ENCODE measurements around the gene SIVA1.

SIVA1 gene

DNA sequence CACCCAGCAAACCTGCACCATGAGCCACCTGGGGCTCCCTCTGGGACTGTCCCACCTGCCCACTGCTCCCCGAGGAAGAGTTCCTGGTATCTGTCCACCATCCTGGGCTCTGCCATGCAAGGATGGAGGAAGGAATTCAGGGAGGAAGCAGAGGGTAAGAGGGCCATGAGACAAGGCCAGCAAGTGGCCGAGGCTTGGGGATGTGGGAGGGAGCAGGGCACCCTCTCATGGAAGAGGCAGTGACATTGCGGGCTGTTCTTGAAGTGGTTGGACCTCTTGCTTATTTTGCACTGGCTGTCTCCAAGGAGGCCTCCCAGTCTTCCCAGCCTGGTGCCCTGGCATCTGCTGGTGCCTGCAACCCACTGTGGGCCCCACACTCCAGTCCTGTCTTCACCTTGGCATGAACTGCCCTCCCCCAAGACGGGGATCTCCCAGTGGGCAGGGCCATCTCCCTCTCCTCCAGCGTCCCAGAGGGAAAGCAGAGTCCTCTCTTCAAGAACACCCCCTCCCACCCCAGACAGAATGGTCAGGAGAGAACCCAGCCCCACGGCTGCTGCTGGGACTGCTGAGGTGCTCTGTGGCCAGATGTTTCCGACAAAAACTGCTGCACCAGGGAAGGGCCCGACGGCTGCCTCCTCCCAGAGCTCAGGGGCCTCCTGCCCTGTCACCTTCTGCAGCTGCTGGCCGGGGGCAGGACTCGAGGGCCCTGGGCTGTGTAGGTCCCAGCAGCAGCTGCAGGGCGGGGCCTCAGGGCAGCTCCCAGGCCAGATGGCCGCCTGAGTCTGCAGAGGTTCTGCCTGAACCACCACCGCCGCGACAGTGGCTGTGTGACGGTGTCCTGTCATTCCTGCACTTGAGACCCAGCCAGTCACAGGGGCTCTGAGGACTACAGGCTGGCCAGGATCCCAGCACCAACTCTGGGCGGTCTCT, 44.4 kb downstream of the SIVA1 start:
- DNase-seq (ENCODE audit: low read depth), result no peak

DNA sequence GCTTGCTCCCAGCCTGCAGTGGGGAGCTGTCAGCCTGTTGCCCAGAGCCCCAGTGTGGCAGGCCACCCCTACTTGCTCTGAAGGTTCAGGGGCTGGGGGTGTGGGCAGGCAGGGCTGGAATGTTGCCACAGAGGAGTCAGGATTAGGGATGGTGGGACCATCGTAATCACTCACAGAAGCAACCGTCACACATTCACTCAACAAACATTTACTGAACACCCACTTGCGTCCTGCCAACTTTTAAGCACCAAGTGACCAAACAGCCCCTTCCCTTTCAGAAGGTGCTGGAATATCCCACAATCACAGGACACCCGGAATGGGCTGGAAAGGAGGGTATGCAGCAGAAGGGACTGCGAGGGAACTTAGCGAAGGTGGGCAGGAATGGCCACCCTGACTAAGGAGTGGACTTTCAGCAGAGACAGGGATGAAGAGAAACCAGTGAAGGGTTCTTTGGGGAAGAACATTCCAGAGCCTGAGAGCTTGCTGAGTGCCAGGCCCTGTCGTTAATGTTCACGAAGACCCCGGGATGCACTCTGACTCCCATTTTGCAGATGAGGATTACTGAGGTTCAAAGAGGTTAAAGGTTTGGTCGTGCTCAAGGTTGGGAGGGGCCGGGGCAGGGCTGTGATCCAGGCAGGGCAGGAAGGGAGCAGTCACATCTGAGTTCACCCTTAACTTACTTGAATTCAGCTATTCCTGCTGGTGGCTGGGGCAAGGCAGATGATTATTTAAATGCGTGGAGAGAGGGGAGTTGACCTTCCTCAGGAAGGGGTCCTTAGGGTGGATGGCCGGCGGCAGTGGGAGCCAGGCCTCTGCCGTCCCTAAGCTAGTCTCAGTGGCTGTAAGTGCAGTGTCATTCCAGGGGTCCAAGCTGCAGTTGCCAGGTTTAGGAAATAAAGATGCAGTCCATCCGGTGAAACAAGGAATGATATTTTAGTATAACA, 45.6 kb downstream of the SIVA1 start:
- DNase-seq (ENCODE audit: low read depth), result no peak

DNA sequence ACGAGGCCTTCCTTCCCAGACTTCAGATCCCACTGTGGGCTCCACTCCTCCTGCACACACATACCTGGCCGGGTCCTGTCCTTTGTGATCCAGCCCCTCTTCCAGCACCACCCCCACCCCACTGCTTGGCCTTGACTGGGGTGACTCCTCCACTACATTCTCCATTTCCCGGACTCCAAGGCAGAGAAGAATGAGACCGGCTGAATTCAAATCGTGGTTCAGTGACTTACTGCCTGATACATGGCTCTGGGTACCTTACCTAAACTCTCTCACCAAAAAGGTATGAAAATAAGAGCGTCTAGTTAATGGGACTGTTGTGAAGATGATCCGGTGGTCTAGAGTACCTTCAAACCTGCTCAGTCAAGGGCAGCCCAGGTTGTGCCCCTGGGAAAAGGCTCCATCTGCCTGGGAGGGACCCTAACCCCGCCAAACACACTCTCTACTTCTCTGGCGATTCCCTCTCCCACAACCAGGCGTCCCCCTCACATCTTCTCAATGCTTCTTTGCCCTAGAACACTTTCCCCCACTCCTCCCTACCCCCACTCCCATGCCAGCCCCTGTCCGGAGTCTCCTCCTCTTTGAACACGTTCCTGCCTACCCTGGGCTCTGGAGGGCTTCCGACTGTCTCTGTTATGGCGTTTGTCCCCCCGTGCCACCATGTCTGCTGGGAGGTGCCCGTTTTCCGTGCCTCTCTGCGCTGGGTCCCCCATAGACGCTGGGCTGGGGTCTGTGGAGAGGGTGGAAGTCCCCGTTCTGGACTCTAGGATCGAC, 46.5 kb downstream of the SIVA1 start:
- no peak for DNase-seq (ENCODE audit: low read depth)

DNA sequence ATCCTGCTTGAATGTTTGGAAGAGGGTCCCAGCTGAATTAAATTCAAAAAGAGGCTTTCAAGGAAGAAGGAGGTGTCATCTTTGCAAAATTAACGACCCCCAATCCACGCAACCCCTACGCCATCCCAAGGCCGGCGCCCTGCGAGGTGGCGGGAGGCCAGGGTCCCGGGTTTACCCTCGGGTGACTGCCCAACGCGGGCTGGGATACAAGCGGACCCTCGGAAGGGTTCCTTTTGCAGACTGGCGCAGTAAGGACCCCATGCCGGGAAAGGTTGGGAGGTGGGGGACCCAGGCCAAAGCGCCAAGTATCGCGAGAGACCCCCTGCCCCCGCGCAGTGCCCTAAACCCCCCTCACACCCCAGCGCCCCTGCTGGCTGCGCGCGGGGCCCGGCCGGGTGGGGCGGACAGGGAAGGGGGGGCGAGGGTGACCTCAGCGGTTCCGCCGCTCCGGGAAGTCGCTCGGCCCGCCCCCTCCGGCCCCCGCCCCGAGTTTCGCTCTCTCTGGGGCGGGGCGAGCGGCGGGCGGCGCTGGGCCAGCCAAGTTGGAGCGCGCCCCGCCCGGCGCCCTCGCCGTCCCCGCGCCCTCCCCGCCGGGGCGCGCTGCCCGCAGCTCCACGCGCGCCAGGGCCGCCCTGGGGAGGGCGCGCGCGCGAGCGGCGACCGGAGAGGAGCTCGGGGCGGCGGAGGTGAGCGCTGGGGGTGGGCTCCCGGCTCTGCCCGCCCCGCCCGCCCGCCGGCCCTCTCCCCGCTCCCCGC, 47.2 kb downstream of the SIVA1 start:
- peak; percentile 78 for DNase-seq (ENCODE audit: low read depth)

DNA sequence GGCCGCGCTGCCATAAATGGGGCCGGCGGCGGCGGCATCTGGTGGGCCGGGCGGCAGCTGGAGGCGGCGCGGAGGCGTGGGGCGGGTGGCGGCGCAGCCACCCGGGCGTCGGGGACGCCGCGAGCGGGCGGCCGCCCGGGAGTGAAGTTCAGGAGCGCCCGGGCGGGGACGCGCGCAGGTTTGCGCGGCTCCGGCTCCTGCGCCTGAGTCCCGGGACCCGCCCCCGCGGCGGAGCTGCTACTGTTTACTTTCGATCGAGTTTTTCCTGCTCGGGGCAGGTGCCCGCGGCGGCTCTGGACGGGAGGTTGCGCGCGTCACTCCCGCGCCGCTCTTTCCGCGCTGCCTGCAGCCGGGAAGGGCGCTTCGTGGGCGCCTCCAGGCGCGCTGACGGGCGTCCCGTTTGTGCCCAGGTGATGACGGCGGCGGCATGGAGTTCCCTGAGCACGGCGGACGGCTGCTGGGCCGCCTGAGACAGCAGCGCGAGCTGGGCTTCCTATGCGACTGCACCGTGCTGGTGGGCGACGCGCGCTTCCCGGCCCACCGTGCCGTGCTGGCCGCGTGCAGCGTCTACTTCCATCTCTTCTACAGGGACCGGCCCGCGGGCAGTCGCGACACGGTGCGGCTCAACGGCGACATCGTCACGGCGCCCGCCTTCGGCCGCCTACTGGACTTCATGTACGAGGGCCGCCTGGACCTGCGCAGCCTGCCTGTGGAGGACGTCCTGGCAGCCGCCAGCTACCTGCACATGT, 48.0 kb downstream of the SIVA1 start, which contains the start of gene ZBTB42:
TSS of gene ZBTB42 (plus strand) at position 331 of the 749 bp plus-strand sequence. CDS start at position 428, 97 bp downstream.
- peak; percentile 36 for DNase-seq (ENCODE audit: low read depth)

DNA sequence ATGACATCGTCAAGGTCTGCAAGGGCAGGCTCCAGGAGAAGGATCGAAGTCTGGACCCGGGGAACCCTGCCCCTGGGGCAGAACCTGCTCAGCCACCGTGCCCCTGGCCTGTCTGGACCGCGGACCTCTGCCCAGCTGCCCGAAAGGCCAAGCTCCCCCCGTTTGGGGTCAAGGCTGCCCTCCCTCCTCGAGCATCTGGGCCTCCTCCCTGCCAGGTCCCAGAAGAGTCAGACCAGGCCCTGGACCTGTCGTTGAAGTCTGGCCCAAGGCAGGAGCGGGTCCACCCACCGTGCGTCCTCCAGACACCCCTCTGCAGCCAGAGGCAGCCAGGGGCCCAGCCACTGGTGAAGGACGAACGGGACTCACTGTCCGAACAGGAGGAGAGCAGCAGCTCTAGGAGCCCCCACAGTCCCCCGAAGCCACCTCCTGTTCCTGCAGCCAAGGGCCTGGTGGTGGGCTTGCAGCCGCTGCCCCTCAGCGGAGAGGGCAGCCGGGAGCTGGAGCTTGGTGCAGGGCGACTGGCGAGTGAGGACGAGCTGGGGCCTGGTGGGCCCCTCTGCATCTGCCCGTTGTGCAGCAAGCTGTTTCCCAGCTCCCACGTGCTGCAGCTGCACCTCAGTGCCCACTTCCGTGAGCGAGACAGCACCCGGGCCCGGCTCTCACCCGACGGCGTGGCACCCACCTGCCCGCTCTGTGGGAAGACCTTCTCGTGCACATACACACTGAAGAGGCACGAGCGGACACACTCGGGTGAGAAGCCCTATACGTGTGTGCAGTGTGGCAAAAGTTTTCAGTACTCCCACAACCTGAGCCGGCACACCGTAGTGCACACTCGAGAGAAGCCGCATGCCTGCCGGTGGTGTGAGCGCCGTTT, 48.8 kb downstream of the SIVA1 start:
- no peak for DNase-seq (ENCODE audit: low read depth)

DNA sequence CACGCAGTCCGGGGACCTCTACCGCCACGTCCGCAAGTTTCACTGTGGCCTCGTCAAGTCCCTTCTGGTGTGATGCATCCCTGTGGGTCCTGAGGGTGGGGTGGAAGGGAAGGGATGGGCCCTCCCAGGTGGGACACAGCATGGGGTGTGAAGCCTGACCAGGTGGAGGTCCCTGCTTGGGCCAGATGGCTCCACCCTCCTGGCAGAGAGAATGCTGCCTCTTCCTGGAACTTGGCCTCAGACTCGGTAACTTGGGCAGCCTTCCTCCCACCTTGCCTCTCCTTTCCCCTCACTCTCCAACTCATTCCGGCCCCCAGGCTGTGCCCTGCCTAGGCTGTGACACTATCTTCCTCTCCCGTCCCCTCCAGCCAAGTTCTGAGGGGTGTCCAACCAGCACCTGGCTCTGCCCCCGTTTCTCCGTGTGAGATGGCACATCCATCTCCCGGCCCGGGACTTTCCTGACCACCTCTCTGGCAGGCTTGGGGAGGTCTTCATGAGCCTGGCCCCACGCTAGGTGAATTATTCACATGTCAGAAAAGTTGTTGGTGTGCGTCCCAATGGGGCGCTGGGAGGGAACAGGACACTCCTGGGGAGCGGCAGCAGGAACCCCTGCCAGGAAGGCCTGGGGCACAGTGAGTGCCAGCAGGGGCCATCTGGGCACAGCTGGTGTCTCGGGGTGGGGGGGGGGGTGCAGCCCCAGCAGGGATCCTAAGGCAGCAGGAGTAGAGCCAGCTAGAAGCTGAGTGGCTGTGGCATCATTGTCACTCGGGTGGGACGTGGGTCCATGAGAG, 49.6 kb downstream of the SIVA1 start:
- DNase-seq (ENCODE audit: low read depth), result no peak

DNA sequence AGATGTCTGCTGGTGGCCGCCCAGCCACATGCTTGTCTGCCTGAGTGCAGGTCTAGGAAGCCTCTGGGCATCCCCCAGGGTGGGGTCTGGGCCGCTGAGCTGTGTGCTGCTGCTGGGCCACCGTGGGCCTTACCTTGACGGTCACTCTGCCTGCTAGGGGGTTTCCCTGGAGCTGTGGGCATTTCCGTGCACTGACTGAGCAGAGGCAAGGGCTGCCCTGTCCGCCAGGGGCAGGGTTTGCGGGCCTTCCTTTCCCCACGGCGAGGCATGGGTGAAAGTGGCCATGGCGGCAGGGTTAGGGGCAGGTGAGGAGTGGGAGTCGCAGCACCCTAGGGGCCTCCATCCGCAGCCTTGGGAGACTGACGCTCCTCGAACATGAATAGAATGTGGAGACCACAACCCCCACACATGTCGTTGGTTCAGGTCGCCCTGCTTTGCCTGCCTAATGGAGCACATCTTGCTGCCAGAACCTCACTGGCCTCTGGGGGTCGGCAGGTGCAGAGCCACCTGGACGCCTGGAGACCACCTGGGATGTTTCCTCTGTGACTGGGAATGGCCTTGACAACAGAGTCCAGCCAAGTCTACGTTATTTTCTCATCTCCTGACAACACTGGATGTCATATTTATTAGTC, 50.4 kb downstream of the SIVA1 start:
- DNase-seq (ENCODE audit: low read depth), result no peak

DNA sequence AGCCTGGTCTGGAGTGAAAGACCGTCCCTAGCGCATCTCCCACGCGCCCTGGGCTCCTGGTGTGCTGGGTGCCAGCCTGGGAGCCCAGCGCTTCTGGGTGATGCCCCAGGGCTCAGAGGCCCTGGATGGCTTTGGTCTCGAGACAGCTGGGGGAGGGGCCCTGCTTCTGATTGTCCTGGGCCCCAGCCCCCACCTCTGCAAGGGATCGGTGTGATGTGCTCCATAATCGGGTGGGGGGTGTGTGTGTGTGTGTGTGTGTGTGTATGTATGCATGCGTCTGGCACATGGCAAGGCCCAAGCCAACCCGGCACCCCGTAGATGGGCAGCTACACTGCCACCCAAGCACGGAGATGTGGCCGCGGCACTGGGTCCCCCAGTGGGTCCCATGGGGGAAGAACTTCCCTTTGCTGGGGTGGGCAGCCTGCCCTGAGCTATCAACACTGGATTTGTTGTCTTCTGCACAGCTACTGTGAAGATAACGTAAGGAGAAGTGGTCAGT, 51.0 kb downstream of the SIVA1 start:
- DNase-seq (ENCODE audit: low read depth), result no peak

DNA sequence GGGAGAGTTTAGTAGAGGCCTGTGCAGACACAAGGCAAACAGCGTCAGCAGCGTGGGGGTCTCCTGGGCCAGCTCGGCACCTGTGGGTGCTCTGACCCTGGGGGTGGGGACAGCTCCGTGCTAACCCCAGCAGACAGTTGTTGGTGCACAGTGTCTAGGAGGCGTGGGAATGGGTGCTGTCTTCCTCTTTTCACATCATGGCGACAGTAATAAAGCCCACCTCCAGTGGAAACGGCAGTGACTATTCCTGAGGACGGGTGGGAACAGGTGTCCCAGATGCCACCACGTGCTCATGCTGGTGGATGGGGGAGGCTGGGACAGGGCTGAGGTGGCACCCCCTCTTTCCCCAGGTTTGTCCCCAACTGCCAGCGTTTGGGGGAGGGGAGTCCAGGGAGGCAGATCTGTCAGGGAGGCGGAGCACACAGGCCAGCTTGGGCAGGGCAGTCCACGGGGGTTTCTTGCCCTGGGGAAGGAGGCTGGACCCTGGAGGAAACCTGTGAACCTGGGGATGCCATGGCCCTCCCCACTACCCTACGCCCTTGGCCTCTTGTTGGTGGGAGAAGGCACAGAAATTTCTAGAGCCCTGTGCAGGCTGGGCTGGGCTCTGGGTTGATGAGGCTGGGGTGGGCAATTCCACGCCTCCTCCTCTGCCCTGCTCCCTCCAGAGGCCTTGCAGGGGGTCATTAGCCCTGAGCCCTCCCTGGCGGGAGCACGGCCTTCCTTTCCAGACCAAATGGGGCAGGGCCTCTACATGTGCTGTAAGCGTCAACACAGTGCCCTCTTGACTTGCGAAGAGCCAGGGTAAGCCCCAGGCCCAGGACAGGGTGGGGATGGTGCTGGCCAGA, 51.8 kb downstream of the SIVA1 start:
- DNase-seq (ENCODE audit: low read depth), result no peak

DNA sequence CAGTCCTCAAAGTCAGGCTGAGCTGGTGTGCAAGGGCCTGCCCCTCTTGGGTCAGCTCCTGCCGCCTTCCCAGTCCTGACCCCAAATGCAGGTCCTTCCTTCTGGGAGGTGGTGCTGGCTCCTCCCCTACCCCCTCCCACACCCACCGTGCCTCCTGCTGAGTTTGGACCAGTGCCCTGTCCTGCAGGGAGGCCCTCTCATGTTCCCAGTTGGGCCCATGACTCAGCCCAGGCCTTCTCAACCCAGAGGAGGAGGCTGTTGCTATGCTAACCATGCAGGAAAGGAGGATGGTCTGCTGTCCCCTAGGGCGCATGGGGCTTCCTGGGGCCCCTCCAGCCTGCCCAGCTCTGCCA, 52.4 kb downstream of the SIVA1 start:
- DNase-seq (ENCODE audit: low read depth), result no peak

DNA sequence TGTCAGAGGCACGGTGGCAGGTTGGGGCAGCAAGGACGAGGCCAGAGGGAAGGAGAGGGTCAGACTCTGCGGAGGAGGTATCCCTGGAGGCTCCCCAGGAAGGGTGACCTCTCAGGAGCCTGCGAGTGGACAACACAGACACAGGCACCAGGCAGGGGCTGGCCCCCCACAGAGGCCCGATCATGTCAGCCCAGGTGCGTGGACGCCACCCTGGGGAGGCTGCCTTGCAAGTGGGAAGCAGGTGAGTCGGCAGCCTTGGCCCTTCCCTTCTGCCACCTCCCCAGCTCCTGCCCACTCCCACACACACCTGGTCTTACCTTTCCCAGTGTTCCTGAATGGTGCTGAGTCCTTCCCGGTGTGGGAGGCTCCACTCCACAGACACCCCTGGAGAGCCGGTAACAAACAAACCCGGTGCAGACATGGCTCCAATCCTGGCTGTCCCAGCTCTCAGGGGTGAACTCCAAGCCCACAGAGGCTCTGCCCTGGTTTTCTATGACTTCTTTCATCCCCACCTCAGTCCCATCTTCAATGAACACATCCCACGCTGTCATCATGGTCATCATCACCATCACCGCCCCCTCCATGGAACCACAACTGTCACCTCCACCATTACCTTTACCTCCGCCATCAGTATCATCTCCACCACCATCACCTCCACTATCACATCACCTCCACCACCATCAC, 53.1 kb downstream of the SIVA1 start:
- DNase-seq (ENCODE audit: low read depth), result no peak

DNA sequence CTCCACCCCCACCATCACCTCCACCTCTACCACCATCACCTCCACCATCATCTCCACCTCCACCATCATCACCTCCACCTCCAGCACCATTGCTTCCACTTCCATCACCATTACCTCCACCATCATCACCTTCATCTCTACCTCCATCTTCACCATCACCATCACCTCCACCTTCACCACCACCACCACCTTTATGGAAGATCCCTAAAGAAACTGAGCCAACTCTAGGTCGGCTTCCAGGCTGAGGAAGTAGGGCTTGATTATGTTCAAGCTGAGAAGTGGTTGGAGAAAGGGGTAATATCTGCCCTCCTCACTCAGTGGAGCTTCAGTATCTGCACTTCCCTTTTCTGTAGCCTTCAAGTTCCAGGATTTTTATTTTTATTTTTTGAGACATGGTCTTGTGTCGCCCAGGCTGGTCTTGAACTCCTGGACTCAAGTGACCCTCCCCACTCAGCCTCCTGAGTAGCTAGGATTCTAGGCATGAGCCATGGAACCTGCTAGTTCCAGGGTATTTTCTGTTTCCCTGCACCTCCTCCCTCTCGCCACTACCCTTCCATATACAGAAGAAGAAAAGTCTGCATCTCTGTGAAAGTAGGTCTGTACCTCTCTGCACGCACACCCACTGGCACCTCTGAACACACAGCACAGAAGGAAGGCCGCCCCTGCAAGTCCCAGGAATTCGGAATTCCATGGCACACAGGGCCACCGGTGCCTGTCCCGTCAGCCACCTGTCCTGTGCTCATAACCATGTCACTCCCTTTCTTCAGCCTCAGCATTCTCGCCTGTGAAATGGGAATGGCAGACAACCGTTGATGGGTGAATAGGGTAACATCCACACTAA, 53.9 kb downstream of the SIVA1 start:
- no peak for DNase-seq (ENCODE audit: low read depth)

DNA sequence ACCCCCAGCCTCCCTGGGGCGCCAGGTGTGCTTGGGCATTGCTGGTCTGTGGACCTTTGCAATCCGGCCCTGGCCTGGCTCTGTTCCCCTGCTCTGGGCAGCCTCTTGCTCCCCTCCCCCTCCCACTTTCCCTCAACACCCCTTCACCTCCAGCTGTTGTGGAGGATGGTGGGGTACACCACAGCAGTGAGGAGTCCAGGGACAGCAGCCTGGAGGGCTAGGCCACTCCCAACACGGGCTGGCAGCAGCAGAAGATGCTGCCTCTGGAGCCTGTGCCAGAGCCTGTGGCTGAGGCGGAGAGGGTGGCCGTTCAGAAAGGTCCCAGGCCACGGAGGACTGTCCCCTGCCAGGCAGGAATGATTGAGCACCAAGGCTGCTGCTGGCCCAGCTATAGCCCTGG, 55.5 kb downstream of the SIVA1 start:
- DNase-seq (ENCODE audit: low read depth), result no peak
